ENCODE results near the gene RALGAPA1. TPM values are rescaled to one million over a fixed set of nuclear protein-coding genes. Genes with fewer than 3 reads are reported as not detected.
"Not testable (repeated sequence)": the region's sequence is repeated elsewhere in the genome, so short reads cannot be mapped to it uniquely, and the experiment has no call there.

The RALGAPA1 gene
- total and polyA plus RNA-seq, 2 experiments from 2014 or later, result 19.2 to 41.6 TPM

- not testable (repeated sequence) for H3K4me2 ChIP-seq; DNase-seq (ENCODE audit: low spot score); H3K9me2 ChIP-seq (replicated peaks; ENCODE audit: insufficient read depth); H3K36me3 ChIP-seq (replicated peaks; ENCODE audit: insufficient read depth, low read depth); H4K20me1 ChIP-seq (ENCODE audit: insufficient read depth, poor library complexity, severe bottlenecking); H3K27ac ChIP-seq; H3K27me3 ChIP-seq; H2AFZ ChIP-seq; H3K9me3 ChIP-seq (ENCODE audit: low read depth); H3K4me3 ChIP-seq; H3K79me2 ChIP-seq; H3K4me1 ChIP-seq (ENCODE audit: insufficient read depth)
- 100% methylated on average over 1 of the region's 1 CpG for WGBS (ENCODE audit: low lambda C conversion rate, missing lambda C conversion rate)
Observed at GRCh38 chr14:35619461-35619860, 189.6 kb downstream of the RALGAPA1 start.

GRCh38 chr14:35617500-35617899 lies 191.6 kb downstream of the RALGAPA1 start:
- Histone ChIP-seq H3K9me2 (replicated peaks; ENCODE audit: insufficient read depth) (no peaks in the 10 kb centered on the region), H4K20me1 (ENCODE audit: insufficient read depth, poor library complexity, severe bottlenecking) (no peaks in the 10 kb centered on the region), H3K79me2 (no peaks in the 10 kb centered on the region), H3K36me3 (replicated peaks; ENCODE audit: insufficient read depth, low read depth) (no peaks in the 10 kb centered on the region), H3K4me1 (ENCODE audit: insufficient read depth) (no peaks in the 10 kb centered on the region), H3K4me2 (no peak overlapping the region), H3K27ac (no peak overlapping the region), H3K4me3 (no peak overlapping the region), H3K9me3 (ENCODE audit: low read depth) (no peaks in the 10 kb centered on the region), H3K27me3 (no peaks in the 10 kb centered on the region), H2AFZ (no peak overlapping the region)
- TF ChIP-seq EZH2 (IDR thresholded peaks at IDR 0.05; ENCODE audit: borderline replicate concordance) (no peak), CTCF (IDR thresholded peaks at IDR 0.05; ENCODE audit: poor library complexity) (no peak), EZH2phosphoT487 (IDR thresholded peaks at IDR 0.05; ENCODE audit: low read depth, severe bottlenecking, unreplicated experiment) (no peak)
- no peak for DNase-seq (ENCODE audit: low spot score)
- WGBS (ENCODE audit: low lambda C conversion rate, missing lambda C conversion rate), result 100% methylated on average over 3 of the region's 3 CpGs

- TF ChIP-seq EZH2 (IDR thresholded peaks at IDR 0.05; ENCODE audit: borderline replicate concordance) (no peak), EZH2phosphoT487 (IDR thresholded peaks at IDR 0.05; ENCODE audit: low read depth, severe bottlenecking, unreplicated experiment) (no peak), CTCF (IDR thresholded peaks at IDR 0.05; ENCODE audit: poor library complexity) (no peak)
- Histone ChIP-seq H3K36me3 (replicated peaks; ENCODE audit: insufficient read depth, low read depth) (no peaks in the 10 kb centered on the region), H3K27ac (no peak overlapping the region), H3K4me1 (ENCODE audit: insufficient read depth) (no peaks in the 10 kb centered on the region), H3K4me2 (no peak overlapping the region), H3K27me3 (no peaks in the 10 kb centered on the region), H3K9me3 (ENCODE audit: low read depth) (no peaks in the 10 kb centered on the region), H3K9me2 (replicated peaks; ENCODE audit: insufficient read depth) (no peaks in the 10 kb centered on the region), H4K20me1 (ENCODE audit: insufficient read depth, poor library complexity, severe bottlenecking) (no peaks in the 10 kb centered on the region), H3K79me2 (no peaks in the 10 kb centered on the region), H3K4me3 (no peak overlapping the region), H2AFZ (no peak overlapping the region)
- DNase-seq (ENCODE audit: low spot score), result no peak
- WGBS (ENCODE audit: low lambda C conversion rate, missing lambda C conversion rate), result 69% methylated on average over 3 of the region's 3 CpGs
Observed at GRCh38 chr14:35607380-35607779, 201.7 kb downstream of the RALGAPA1 start.

GRCh38 chr14:35600253-35600652 lies 208.8 kb downstream of the RALGAPA1 start:
- Histone ChIP-seq H3K4me1 (ENCODE audit: insufficient read depth) (no peaks in the 10 kb centered on the region), H3K9me3 (ENCODE audit: low read depth) (no peaks in the 10 kb centered on the region), H3K27ac (no peak overlapping the region), H3K27me3 (no peaks in the 10 kb centered on the region), H2AFZ (no peak overlapping the region), H3K9me2 (replicated peaks; ENCODE audit: insufficient read depth) (no peaks in the 10 kb centered on the region), H4K20me1 (ENCODE audit: insufficient read depth, poor library complexity, severe bottlenecking) (no peaks in the 10 kb centered on the region), H3K4me3 (no peak overlapping the region), H3K4me2 (no peak overlapping the region), H3K36me3 (replicated peaks; ENCODE audit: insufficient read depth, low read depth) (no peaks in the 10 kb centered on the region), H3K79me2 (no peaks in the 10 kb centered on the region)
- no peak for TF ChIP-seq CTCF (IDR thresholded peaks at IDR 0.05; ENCODE audit: poor library complexity)
- TF ChIP-seq EZH2 (IDR thresholded peaks at IDR 0.05; ENCODE audit: borderline replicate concordance), result no peak
- TF ChIP-seq EZH2phosphoT487 (IDR thresholded peaks at IDR 0.05; ENCODE audit: low read depth, severe bottlenecking, unreplicated experiment), result no peak
- WGBS (ENCODE audit: low lambda C conversion rate, missing lambda C conversion rate), result 85% methylated on average over 1 of the region's 1 CpG
- DNase-seq (ENCODE audit: low spot score), result no peak

All from hepatocyte (in vitro differentiated cells).